T1000 (cell line): ENCODE measurements around the gene CLCN4.

Experiments
- DNase-seq: peaks from one replicate; lab custom pipeline; 2025; ENCODE audit warnings: mixed read lengths; lab: John Stamatoyannopoulos, UW

CLCN4 gene

GRCh38 chrX:10167573-10167972 lies 10.8 kb downstream of the CLCN4 start:
- no peak for DNase-seq

DNA sequence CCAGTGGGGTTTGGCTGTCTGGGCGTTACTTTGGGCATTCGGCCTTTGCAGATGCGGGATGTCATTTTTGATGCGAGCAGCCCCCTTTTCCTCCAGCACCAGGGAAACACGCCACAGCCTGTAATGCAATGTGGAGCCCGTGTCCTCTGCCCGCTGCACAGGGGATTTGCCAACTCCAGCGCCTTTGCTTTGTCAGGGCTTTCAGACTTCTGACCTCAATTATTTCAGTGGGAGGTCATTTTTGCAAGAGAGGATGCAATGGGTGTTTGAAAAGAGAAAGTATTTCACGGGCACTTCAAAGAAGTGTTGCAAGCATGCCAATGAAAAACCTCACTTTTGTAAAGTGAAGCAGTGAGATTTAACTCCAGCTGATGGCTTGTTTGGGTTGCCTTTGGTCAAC lies 11.5 kb downstream of the CLCN4 start:
- DNase-seq = no peak

GRCh38 chrX:10169175-10169574 lies 12.4 kb downstream of the CLCN4 start:
- DNase-seq = no peak

GRCh38 chrX:10171249-10171648 lies 14.5 kb downstream of the CLCN4 start:
- no peak for DNase-seq

DNA sequence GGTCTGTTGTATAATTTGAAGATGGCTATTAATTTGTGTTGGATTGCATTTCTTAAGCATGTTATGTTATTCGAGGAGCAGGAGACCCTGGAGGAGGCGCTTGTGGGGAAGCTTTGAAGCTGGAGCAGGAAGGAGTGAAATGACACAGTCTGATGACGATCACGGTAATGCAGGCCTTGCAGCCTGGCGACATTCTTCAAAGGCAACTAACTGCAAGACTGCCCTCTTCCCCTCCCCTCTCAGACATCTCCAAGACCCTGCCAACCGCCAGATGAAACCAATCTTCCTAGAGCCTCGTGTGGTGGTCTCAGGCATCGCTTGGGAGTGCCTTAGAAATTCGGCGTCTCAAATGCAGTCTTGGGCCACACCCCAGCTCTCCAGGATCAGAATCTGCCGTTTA lies 16.1 kb downstream of the CLCN4 start:
- no peak for DNase-seq

- peak; percentile 56 for DNase-seq
Measured at GRCh38 chrX:10173331-10173900, 16.6 kb downstream of the CLCN4 start.

DNA sequence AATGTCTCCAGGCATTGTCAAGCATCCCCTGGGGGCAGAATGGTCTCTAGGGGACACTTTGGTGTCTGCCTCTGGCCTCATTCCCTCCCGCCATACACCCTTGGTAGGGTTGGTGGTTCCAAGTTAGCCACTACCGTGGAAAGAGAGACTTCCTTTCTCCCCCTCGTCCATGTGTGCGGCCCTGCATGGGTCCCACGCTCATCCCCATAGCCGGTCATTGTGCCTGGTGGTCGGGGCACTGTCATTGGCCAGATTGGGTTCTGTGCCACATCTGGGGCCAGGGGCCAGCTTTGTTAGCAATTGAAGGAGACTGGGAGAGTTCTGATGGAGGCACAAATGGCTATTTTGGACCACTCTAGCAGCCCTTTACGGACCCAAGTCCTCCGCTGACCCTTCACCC lies 17.3 kb downstream of the CLCN4 start:
- no peak for DNase-seq

DNA sequence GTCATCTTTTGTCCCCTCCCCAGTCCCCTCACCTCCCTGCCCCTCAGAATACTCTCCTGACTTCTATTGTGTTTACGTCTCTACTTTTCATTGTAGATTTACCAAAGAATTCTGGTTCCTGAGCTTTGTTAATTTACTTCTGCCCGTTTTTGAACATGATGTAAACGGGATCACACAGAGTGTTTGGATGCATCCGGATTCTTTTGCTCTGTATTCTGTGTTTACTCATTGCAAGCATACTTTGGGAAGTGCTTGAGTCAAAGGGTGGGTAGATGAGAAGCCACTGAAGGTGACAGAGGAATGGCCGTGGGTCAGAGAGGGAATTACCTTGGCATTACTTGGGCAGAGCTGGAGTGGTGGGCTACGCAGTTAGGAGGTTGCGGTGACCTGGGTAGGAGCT lies 18.0 kb downstream of the CLCN4 start:
- no peak for DNase-seq

- DNase-seq = no peak
Measured at GRCh38 chrX:10175319-10175871, 18.6 kb downstream of the CLCN4 start.

DNA sequence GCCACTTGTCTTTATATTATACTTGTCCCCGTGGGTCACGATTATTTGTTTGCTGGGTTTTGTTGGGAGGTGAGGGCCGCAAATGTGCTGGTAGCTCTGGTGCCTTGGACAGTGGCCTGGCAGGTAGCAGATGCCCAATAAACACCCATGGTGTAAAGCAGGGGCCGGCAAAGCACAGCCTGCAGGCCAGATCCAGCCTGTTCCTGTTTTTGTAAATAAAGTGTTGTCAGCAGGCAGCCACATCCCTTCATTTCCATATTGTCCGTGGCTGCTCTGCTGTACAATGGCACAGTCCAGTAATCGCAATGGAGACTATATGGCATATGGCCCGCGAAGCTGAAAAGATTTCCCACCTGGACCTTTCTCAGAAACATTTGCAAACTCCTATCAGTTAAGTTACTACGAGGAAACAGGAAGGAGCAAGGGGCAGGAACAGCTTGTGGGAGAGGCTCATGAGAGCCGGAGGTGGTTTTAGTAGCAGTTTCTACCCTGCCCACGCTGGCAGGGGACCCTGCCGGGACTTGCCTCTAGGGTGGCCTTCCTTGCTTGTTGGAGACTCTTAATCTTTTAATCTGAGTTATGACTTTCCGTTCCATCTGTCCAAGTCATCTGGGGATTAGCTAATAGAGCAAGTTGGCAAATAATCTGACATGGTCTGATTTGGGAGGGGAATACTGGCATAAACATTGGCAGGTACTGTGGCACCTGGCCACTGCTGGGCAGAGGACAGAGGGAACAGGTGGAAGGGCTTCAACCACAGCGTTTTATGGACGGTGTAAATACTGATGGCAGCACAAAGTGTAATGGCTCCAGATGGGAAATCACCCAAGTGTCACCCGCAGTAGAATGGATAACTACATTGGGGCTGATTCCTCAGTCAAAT lies 19.6 kb downstream of the CLCN4 start:
- DNase-seq = no peak

DNA sequence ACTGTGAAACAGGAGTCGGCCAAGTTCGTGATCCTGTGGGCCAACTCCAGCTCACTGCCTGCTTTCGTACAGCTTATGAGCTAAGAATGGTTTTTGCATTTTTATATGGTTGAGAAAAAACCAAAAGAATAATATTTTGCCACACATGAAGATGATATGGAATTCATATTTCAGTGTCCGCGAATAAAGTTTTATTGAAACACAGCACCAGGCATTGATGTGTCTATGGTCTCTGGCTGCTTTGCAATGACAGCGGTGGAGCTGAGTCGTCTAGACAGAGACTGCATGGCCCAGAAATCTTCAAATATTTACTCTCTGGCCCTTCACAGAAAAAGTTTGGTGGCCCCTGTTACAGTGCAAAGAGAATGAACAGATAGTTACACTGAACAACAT lies 20.2 kb downstream of the CLCN4 start:
- no peak for DNase-seq

DNA sequence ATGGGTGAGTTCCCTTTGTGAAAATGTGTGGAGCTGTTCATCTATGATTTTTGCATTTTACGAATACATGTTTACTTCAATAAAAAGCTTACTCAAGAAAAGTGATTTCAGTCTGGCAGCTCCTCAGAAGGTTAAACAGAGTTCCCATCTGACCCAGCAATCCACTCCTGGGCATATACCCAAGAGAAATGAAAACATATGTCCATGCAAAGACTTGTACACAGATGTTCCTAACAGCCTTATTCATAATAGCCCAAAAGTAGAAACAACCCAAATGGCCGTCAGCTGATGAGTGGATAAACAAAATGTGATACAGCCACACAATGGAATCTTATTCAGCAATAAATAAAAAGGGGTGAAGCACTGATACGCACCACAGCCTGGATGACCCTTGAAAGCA lies 20.8 kb downstream of the CLCN4 start:
- DNase-seq = no peak

DNA sequence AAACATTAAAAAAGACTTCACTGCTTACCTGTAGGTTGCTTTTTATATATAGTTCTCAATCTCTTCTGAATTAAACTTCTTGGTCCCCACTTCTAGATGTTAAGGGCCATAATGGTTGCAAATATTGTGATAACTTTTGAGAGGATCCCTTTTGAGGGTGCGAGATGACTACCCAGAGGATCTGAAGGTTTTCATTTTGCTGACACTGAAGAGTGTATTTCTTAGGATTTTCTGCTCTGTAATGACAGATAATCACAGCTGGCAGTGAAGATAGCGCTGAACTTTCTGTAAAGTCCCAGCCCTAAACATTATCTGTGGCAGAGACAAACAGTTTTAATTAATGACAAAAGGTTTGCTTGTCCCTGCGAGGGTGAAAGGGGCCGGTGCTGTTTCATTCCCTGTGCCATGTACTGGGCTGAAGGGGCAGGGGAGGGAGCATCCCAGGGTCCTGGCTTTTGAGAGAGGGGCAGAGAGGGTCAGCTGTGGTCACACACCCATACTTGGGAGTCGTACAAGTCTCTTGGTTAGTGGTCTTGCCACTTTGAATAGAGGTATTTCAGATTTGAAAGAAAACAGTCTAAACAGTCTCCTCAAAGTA lies 22.2 kb downstream of the CLCN4 start:
- no peak for DNase-seq

GRCh38 chrX:10183760-10184159 lies 27.0 kb downstream of the CLCN4 start:
- no peak for DNase-seq

GRCh38 chrX:10184411-10184810 lies 27.6 kb downstream of the CLCN4 start:
- DNase-seq = no peak

DNA sequence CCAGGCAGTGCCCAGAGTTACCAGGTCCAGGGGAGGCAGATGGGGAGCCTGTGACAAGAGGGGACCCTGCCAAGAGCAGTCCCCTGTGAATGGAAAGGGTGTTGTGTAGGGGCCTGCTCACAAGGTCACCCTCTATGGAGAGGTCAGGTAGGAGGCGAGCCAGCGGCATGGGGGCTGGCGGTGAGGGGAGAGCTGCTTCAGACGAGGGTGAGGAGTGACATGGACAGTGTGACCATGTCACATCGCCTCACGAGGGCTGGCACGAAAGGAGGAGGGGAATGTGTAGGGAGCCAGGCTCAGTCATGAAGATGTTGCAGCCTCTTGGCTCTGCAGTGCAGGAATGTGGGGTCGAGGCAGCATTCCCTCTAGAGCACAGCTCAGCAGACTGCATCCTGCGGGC lies 29.6 kb downstream of the CLCN4 start:
- no peak for DNase-seq

DNA sequence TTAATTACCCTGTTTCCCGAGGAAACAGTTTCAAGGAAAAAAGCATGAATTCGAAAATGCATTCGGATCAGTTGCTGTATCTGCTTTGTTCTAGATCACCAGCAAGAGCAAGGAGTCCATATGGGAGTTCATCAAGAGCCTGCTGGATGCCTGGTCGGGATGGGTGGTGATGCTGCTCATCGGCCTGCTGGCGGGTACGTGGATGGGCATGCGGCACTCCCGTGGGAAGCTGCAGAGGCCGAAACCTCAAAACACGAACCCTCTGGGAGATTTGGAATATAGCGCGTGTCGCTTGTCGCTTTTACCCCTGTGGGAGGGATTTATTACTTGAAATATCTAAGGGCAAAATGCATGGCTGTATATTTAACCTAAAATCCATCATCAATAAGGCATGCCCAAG lies 30.6 kb downstream of the CLCN4 start:
- no peak for DNase-seq

DNA sequence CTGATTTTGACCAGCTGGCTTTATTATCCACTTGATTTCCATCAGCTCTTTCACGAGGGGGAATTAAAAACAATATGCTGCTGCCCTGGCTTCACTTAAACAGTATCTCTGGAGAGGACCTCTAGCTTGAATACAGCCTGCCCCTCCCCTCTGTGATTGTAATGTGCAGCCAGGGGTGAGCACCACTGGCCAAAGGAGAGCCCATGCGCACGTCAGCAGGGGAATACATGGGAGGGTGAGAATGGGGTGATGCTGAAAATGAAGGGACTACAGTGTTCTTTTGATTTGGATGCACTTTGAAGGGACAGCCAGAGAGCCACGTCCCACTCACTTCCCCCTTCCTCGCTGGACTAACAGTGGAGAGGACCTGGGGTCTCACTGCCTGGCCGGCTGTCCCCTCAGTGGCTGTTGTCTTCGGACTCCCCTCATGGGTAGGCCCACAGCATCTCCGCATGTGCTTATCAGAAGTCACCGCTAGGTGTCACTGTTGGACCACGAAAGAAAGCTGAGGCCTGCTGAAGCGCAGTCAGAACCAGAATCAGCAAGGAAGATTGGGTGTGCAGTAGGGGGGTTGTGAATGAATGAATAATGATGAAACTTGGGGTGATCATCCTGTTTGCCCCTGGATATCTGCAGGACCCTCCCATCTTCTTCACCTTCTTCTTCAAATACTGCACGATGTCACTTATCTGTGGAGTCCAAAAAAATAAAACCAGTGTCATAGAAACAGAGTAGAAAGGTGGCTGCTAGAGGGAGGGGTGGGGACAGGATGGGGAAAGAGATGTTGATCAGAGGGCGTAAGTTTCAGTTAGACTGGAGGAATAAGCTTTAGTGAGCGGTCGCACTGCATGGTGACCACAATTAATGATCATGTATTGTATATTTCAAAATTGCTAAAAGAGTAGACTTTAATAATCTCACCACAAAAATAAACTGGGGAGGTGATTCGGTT lies 32.8 kb downstream of the CLCN4 start:
- peak; percentile 20 for DNase-seq

DNA sequence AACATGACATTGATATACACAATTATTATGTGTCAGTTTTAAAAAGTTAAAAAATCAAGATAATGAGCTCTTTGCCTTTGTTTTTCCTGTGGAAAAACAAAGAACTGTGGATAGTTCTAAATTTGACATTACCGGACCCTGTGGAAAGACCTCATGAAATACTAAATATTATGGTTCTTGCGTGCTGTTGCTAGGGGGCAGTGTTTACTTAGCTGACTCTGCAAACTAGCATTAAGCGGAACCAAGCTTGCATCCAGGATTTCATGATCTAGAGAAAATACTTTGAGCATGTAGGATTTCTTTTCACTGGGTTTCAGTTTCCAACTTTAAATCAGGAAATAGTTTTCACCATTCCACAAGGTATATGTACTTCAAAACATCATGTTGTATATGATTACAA lies 33.6 kb downstream of the CLCN4 start:
- peak; percentile 21 for DNase-seq

DNA sequence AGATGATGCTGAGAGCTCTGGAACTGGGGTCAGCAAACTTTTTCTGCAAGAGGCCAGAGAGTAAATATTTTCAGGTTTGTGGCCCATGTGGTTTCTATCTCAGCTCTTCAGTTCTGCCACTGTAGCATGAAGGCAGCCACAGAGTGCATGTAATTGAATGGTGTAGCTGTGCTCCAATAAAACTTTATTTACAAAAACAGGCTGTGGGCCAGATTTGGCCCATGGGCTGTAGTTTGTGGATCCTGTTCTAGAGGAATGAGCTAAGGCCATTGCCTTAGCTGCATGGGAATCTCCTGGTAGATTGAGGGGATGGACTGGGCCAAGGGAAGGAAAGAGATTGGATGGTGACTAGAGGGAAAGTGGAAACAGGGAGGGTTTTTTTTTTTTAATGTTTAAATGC lies 36.8 kb downstream of the CLCN4 start:
- DNase-seq = no peak

DNA sequence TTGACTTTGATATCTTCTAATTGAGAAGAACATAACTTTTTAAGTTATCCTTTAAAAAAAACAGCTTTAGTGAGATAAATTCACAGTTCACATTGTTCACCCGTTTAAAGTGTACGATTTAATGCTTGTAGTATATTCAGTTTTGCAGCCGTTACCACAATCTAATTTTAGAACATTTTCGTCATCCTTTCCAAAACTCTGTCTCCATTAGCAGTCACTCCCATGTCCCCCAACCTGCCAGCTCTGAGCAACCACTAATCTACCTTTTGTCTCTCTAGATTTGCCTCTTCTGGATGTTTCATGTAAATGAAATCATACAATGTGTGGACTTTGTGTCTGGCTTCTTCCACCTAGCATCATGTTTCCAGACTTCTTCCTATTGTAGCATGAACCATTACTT lies 38.6 kb downstream of the CLCN4 start:
- no peak for DNase-seq

GRCh38 chrX:10195947-10196346 lies 39.2 kb downstream of the CLCN4 start:
- no peak for DNase-seq
